Right lobe of liver (tissue), 6 donors: ENCODE measurements around the gene SYMPK. TPM values are rescaled to one million over a fixed set of nuclear protein-coding genes. Genes with fewer than 3 reads are reported as not detected.

Experiments
- ATAC-seq, 4 donors: fragments of 200-7000 bp; cut with Tn5 transposase; one replicate each; pipeline ENCODE4 v1.9.1; 2020; ENCODE audit warnings: mild to moderate bottlenecking in 4 of 4, moderate library complexity in 4 of 4
- DNase-seq, 3 donors: peaks; one replicate each; pipeline ENCODE4 v3.0.0-alpha.2; 2020
- H3K27ac ChIP-seq, 3 donors: fragments of 200-600 bp; one replicate each; pipeline ENCODE4 v1.8.0; 2022
- H3K27me3 ChIP-seq, 2 donors: fragments of 200-600 bp; one replicate each; pipeline ENCODE4 v1.8.0; 2022
- H3K36me3 ChIP-seq, 4 donors: fragments of 200-600 bp; sonication (generic) in 1 of 4; one replicate each; pipeline versions ENCODE4 v1.5.1 to v1.8.0; 2017 to 2022; ENCODE audit warnings: control low read depth in 1 of 4
- H3K4me1 ChIP-seq, 4 donors: fragments of 200-600 bp; sonication (generic) in 1 of 4; one replicate each; pipeline versions ENCODE4 v1.5.1 to v1.8.0; 2017 to 2022; ENCODE audit warnings: control low read depth in 1 of 4
- H3K4me3 ChIP-seq, 3 donors: fragments of 200-600 bp; one replicate each; pipeline ENCODE4 v1.8.0; 2022
- H3K9me3 ChIP-seq, 4 donors: fragments of 200-600 bp; sonication (generic) in 1 of 4; one replicate each; pipeline versions ENCODE4 v1.5.1 to v1.8.0; 2017 to 2022; ENCODE audit warnings: control low read depth in 1 of 4
- CTCF ChIP-seq, 4 donors: fragments of 200-600 bp in 3 of 4; fragments of 450-650 bp in 1 of 4; IDR thresholded peaks; one replicate each; pipeline versions ENCODE4 v1.5.1 to v1.8.0; 2016 to 2022; ENCODE audit warnings: antibody characterized with exemption in 4 of 4, mild to moderate bottlenecking in 2 of 4
- POLR2A ChIP-seq: fragments of 450-650 bp; IDR thresholded peaks from one replicate; pipeline ENCODE4 v1.6.1; 2017; ENCODE audit warnings: antibody characterized with exemption, mild to moderate bottlenecking
- WGBS: methylation state at CpG from one replicate; pipeline ENCODE4 v1.1.6; 2018; ENCODE audit warnings: low coverage, low lambda C conversion rate; ENCODE audit not compliant: insufficient coverage; ENCODE audit errors: missing lambda C conversion rate; 5-methylcytosine and 5-hydroxymethylcytosine counted together
- intact Hi-C, 2 donors: fragments of 100-400 bp; cut with DNase I; formaldehyde crosslinking; loops; one replicate each; pipeline versions ENCODE4 v1.11.2 to v1.14.1; 2022
- total RNA-seq, 6 experiments: library from RNA; depleted of rRNA in 2 of 6; stranded (reverse); fragments of >200 nt in 2 of 6; fragmentation: NEBNext Ultra II Directional in 3 of 6; extraction: Animal tissue kit (Norgen Biotek cat#: 25700) in 3 of 6; gene quantifications; one replicate each; pipeline versions ENCODE4 v1.1.0 to v1.2.4, GENCODE V29; 2016 to 2023
- donor health status: DM: no; HTN: yes; CAD: no.
- donor health status: DM: no; HTN: no; CAD: no.
- donor health status: DM: no; HTN: no; CAD: no.
- donor health status: DM: no; HTN: yes; CAD: no.
- donor health status: DM: no; HTN: yes; CAD: no.

The SYMPK gene
- total RNA-seq, 6 experiments from 2014 or later, result 31.1 to 50.1 (median 42.0) TPM

- no CpG with 5 or more reads among the region's 86 CpGs for whole genome bisulfite sequencing
- H3K27me3 ChIP-seq, result no peaks in the 10 kb centered on the region
- H3K9me3 ChIP-seq, result no peaks in the 10 kb centered on the region
Observed at GRCh38 chr19:45792470-45793177, 70.3 kb downstream of the SYMPK start, which contains the start of gene DMWD. DMWD (minus strand) TSS chr19:45792845; CDS start chr19:45792756, 89 bp downstream.

GRCh38 chr19:45791744-45792469, 71.0 kb downstream of the SYMPK start:
- Histone ChIP-seq H3K4me3 (peak overlapping the region; percentile 54 to 97 (median 59)), H3K4me1 (peaks cover 0 to 15% (median 2%) of the 10 kb centered on the region in 4 donors), H3K9me3 (no peaks in the 10 kb centered on the region), H3K27ac (no peak overlapping the region), H3K27me3 (no peaks in the 10 kb centered on the region), H3K36me3 (no peaks in the 10 kb centered on the region)
- 23% methylated on average over 10 of the region's 31 CpGs for WGBS
- intact Hi-C loops, result no loop called here
- no peak for TF ChIP-seq CTCF (IDR thresholded peaks at IDR 0.05)
- no peak for TF ChIP-seq POLR2A
- DNase-seq (no peak), ATAC-seq (no peak)

More at GRCh38 chr19:45792470-45793177, 70.3 kb downstream of the SYMPK start, which contains the start of gene DMWD:
- H3K4me1 ChIP-seq, result peaks cover 0 to 15% (median 2%) of the 10 kb centered on the region in 4 donors
- H3K36me3 ChIP-seq, result no peaks in the 10 kb centered on the region
- intact Hi-C loops, result no loop called here
- peak within 1 kb of the TSS; percentile 54 to 97 (median 59) for H3K4me3 ChIP-seq
- peak; percentile 54 for TF ChIP-seq POLR2A
- TF ChIP-seq CTCF (IDR thresholded peaks at IDR 0.05), result no peak
- peak; percentile 99 to 100 (median 99) for ATAC-seq
- peak; percentile 100 for DNase-seq
- H3K27ac ChIP-seq, result peak within 1 kb of the TSS in 1 of 3 donors; percentile 29

- no peak for DNase-seq
- H3K4me1 ChIP-seq, result peaks cover 0 to 15% (median 2%) of the 10 kb centered on the region in 4 donors
- no peaks in the 10 kb centered on the region for H3K9me3 ChIP-seq
- H3K4me3 ChIP-seq, result no peak overlapping the region
- H3K36me3 ChIP-seq, result no peaks in the 10 kb centered on the region
- no peak overlapping the region for H3K27ac ChIP-seq
- TF ChIP-seq CTCF (IDR thresholded peaks at IDR 0.05) (no peak), POLR2A (no peak)
- no peaks in the 10 kb centered on the region for H3K27me3 ChIP-seq
- intact Hi-C loops, result no loop called here
- no peak for ATAC-seq
- WGBS, result 71% methylated on average over 5 of the region's 8 CpGs
Observed at GRCh38 chr19:45790942-45791341, 72.0 kb downstream of the SYMPK start.

GRCh38 chr19:45789035-45789786, 73.7 kb downstream of the SYMPK start:
- DNase-seq (no peak), ATAC-seq (no peak)
- WGBS, result 95% methylated on average over 9 of the region's 15 CpGs
- Histone ChIP-seq H3K4me3 (no peak overlapping the region), H3K9me3 (no peaks in the 10 kb centered on the region), H3K36me3 (no peaks in the 10 kb centered on the region), H3K27me3 (no peaks in the 10 kb centered on the region), H3K27ac (no peak overlapping the region), H3K4me1 (peaks cover 0 to 15% (median 2%) of the 10 kb centered on the region in 4 donors)
- intact Hi-C loops, result no loop called here
- TF ChIP-seq CTCF (IDR thresholded peaks at IDR 0.05) (no peak), POLR2A (no peak)
